GM23248 (cell line): ENCODE results near the gene FBXW8. TPM values are rescaled to one million over a fixed set of nuclear protein-coding genes. Genes with fewer than 3 reads are reported as not detected.

Experiments used
- DNase-seq: peaks from one replicate; pipeline ENCODE4 v3.0.0-alpha.2; 2015
- H2AFZ ChIP-seq: fragments of 200-600 bp; sonication (generic); 2 replicates; pipeline ENCODE4 v1.6.1; 2016; ENCODE audit warnings: antibody characterized with exemption
- H3F3A ChIP-seq: fragments of 200-600 bp; sonication (generic); 2 replicates; pipeline ENCODE4 v1.6.1; 2016; ENCODE audit warnings: mild to moderate bottlenecking, antibody characterized with exemption, mixed run types; ENCODE audit not compliant: insufficient read depth
- H3K27ac ChIP-seq: fragments of 200-600 bp; sonication (generic); 2 replicates; pipeline ENCODE4 v1.5.1; 2016; ENCODE audit warnings: mild to moderate bottlenecking
- H3K27me3 ChIP-seq: fragments of 200-600 bp; sonication (generic); replicated peaks from 2 replicates; pipeline ENCODE4 v1.6.1; 2016; ENCODE audit warnings: mild to moderate bottlenecking; ENCODE audit not compliant: insufficient read depth
- H3K36me3 ChIP-seq: fragments of 200-600 bp; sonication (generic); 2 replicates; pipeline ENCODE4 v1.6.1; 2016; ENCODE audit warnings: low read depth, mild to moderate bottlenecking
- H3K4me1 ChIP-seq: fragments of 200-600 bp; sonication (generic); 2 replicates; pipeline ENCODE4 v1.6.1; 2016; ENCODE audit warnings: mild to moderate bottlenecking; ENCODE audit not compliant: insufficient read depth
- H3K4me2 ChIP-seq: fragments of 200-600 bp; sonication (generic); one replicate; pipeline ENCODE4 v1.6.1; 2016; ENCODE audit warnings: mild to moderate bottlenecking; ENCODE audit not compliant: unreplicated experiment
- H3K4me3 ChIP-seq: fragments of 200-600 bp; sonication (generic); 2 replicates; pipeline ENCODE4 v1.5.1; 2016; ENCODE audit warnings: mild to moderate bottlenecking
- H3K79me2 ChIP-seq: fragments of 200-600 bp; sonication (generic); 2 replicates; pipeline ENCODE4 v1.6.1; 2016; ENCODE audit warnings: mild to moderate bottlenecking; ENCODE audit not compliant: insufficient read depth
- H3K9ac ChIP-seq: fragments of 200-600 bp; sonication (generic); 2 replicates; pipeline ENCODE4 v1.6.1; 2016; ENCODE audit warnings: mild to moderate bottlenecking
- H3K9me2 ChIP-seq: fragments of 200-600 bp; sonication (generic); 2 replicates; pipeline ENCODE4 v1.6.1; 2016; ENCODE audit warnings: mixed run types, mild to moderate bottlenecking, moderate library complexity; ENCODE audit not compliant: insufficient read depth
- H3K9me3 ChIP-seq: fragments of 200-600 bp; sonication (generic); one replicate; pipeline ENCODE4 v1.6.1; 2017; ENCODE audit warnings: low read depth
- H4K20me1 ChIP-seq: fragments of 200-600 bp; sonication (generic); 2 replicates; pipeline ENCODE4 v1.6.0; 2016; ENCODE audit not compliant: insufficient read depth
- EZH2 ChIP-seq: fragments of 200-600 bp; sonication (generic); IDR thresholded peaks from 2 replicates; pipeline ENCODE4 v1.6.1; 2018; ENCODE audit warnings: antibody characterized with exemption, mild to moderate bottlenecking; ENCODE audit not compliant: insufficient read depth, poor library complexity, severe bottlenecking
- EZH2phosphoT487 ChIP-seq: fragments of 200-600 bp; sonication (generic); IDR thresholded peaks from 2 replicates; pipeline ENCODE4 v1.6.1; 2018; ENCODE audit warnings: antibody characterized with exemption, moderate library complexity, mild to moderate bottlenecking, low read depth; ENCODE audit not compliant: insufficient read depth
- WGBS, 2 experiments: methylation state at CpG; one replicate each; pipeline ENCODE4 v1.1.6; 2015 to 2017; ENCODE audit warnings: low lambda C conversion rate in 2 of 2, low coverage in 1 of 2; ENCODE audit errors: missing lambda C conversion rate in 2 of 2; 5-methylcytosine and 5-hydroxymethylcytosine counted together
- in situ Hi-C: fragments of 300-500 bp; cut with MboI; formaldehyde crosslinking; loops from 2 replicates; pipeline ENCODE4 v1.15.0; 2020
- polyA plus RNA-seq: library from polyadenylated mRNA; unstranded; fragments of >200 nt; fragmentation: Nextera tagmentation; extraction: Ambion mirVana; gene quantifications from 2 replicates; pipeline ENCODE4 v1.2.1, GENCODE V29; 2016
- total RNA-seq: library from RNA; depleted of rRNA; stranded (reverse); fragments of >200 nt; shearing (Covaris generic); gene quantifications from 2 replicates; pipeline ENCODE4 v1.2.3, GENCODE V29; 2014

FBXW8 gene
- total and polyA plus RNA-seq, 2 experiments from 2014 or later = 12.7 to 23.1 TPM

DNA sequence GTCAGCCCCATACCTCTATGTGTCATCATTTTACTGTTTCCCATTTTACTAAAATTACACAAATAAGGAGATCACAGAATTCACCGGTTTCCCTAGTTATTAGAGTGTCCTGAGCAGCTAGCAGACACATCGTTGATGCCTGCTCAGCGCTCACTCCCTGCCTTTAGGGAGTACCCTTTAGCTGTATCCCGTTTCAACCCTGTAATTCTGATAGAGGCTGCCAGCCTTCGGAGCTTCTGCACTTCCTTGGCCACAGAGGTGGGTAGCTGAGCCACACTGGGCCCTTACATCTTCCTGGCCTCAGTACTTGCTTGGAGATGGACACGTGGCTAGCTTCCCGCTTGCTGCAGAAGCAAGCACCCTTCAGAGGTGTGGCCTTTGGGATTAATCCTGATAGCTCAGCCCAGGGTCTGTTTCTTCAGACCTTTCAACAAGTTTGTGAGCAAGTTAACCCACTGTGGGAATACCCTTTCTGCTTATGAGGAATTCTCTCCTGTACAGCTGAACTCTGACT is 14.3 kb upstream of the FBXW8 start:
- Histone ChIP-seq H3K4me2 (no peak overlapping the region), H3K27me3 (peaks cover 5% of the 10 kb centered on the region), H3K36me3 (no peaks in the 10 kb centered on the region), H3F3A (no peaks in the 10 kb centered on the region), H3K9me3 (no peaks in the 10 kb centered on the region), H3K79me2 (no peaks in the 10 kb centered on the region), H3K9me2 (no peaks in the 10 kb centered on the region), H3K4me3 (no peak overlapping the region), H3K27ac (no peak overlapping the region), H3K9ac (no peak overlapping the region), H4K20me1 (no peaks in the 10 kb centered on the region), H3K4me1 (no peaks in the 10 kb centered on the region), H2AFZ (no peak overlapping the region)
- WGBS, 2 experiments = 32 to 35% methylated on average over 7 of the region's 7 CpGs
- in situ Hi-C loops = no loop called here
- peak; percentile 30 for DNase-seq
- TF ChIP-seq EZH2phosphoT487 (no peak), EZH2 (no peak)

DNA sequence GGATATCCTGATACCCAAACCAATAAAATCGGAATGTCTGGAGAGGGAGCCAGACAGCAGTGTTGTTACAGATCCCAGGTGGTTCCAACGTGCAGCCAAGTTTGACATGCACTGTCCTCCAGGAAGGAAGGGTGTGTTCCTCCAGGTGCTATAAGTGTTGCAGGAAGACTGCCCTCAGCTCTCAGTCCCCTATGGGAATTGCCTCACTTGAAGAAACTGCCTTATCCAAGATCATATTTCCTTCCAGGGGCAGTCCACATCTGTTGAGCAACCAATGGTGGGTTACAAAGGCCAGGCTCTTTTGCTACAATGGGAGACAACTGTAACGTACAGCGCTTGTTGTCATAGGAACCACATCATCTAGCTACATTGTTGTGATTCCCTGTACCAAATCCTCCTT is 13.3 kb upstream of the FBXW8 start:
- 31 to 35% methylated on average over 4 of the region's 4 CpGs for WGBS, 2 experiments
- no peak overlapping the region for H2AFZ ChIP-seq
- H3K9me2 ChIP-seq = no peaks in the 10 kb centered on the region
- no peak for DNase-seq
- no peak overlapping the region for H3K9ac ChIP-seq
- in situ Hi-C loops = no loop called here
- no peaks in the 10 kb centered on the region for H3K4me1 ChIP-seq
- peaks cover 5% of the 10 kb centered on the region for H3K27me3 ChIP-seq
- H3K36me3 ChIP-seq = no peaks in the 10 kb centered on the region
- no peak overlapping the region for H3K27ac ChIP-seq
- no peaks in the 10 kb centered on the region for H3F3A ChIP-seq
- no peaks in the 10 kb centered on the region for H3K9me3 ChIP-seq
- H3K4me2 ChIP-seq = no peak overlapping the region
- H3K4me3 ChIP-seq = no peak overlapping the region
- no peaks in the 10 kb centered on the region for H4K20me1 ChIP-seq
- H3K79me2 ChIP-seq = no peaks in the 10 kb centered on the region
- no peak for TF ChIP-seq EZH2
- no peak for TF ChIP-seq EZH2phosphoT487

DNA sequence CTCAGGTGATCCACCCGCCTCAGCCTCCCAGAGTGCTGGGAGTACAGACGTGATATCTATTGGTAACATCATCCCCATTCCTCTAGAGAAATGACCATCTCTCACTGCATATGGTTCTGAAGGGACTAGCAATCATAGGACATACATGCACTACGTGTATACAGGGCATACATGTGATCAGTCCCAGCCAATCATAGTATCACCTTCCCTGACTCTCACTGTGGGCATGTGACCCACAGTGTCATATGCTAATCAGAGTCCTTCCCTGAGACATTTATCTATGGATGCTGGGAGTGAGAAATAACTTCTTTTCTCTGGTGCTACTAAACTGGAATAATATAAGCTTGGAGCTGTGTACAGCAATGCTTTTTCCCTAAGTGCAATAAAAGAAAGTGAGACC is 12.1 kb upstream of the FBXW8 start:
- Histone ChIP-seq H3K9me2 (no peaks in the 10 kb centered on the region), H3K9me3 (no peaks in the 10 kb centered on the region), H3K36me3 (no peaks in the 10 kb centered on the region), H3K27me3 (peaks cover 5% of the 10 kb centered on the region), H3F3A (no peaks in the 10 kb centered on the region), H4K20me1 (no peaks in the 10 kb centered on the region), H3K9ac (no peak overlapping the region), H2AFZ (no peak overlapping the region), H3K4me3 (no peak overlapping the region), H3K4me2 (no peak overlapping the region), H3K79me2 (no peaks in the 10 kb centered on the region), H3K27ac (no peak overlapping the region), H3K4me1 (no peaks in the 10 kb centered on the region)
- no peak for DNase-seq
- in situ Hi-C loops = no loop called here
- TF ChIP-seq EZH2phosphoT487 (no peak), EZH2 (no peak)
- 17 to 20% methylated on average over 3 of the region's 3 CpGs for WGBS, 2 experiments

DNA sequence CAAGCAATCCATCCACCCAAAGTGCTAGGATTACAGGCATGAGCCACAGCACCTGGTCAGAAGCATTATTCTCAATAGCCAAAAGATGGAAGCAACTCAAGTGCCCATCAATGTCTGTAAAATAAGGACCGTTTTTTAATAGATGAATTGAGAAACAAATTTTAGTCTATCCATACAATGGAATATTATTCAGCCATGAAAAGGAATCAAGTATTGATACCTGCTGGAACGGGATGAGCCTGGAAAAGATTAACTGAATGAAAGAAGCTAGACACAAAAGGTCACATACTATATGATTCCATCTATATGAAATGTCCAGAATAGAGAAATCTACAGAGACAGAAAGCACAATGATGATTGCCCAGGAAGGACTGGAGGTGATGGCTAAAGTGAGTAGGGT is 9.1 kb upstream of the FBXW8 start:
- no peak overlapping the region for H3K9ac ChIP-seq
- no peaks in the 10 kb centered on the region for H4K20me1 ChIP-seq
- H3K79me2 ChIP-seq = no peaks in the 10 kb centered on the region
- H3K27me3 ChIP-seq = peaks cover 5% of the 10 kb centered on the region
- no peak overlapping the region for H3K4me2 ChIP-seq
- H3K9me2 ChIP-seq = no peaks in the 10 kb centered on the region
- DNase-seq = no peak
- H2AFZ ChIP-seq = no peak overlapping the region
- TF ChIP-seq EZH2phosphoT487 (no peak), EZH2 (no peak)
- H3K4me3 ChIP-seq = no peak overlapping the region
- no peak overlapping the region for H3K27ac ChIP-seq
- H3K9me3 ChIP-seq = no peaks in the 10 kb centered on the region
- H3K36me3 ChIP-seq = no peaks in the 10 kb centered on the region
- no peaks in the 10 kb centered on the region for H3F3A ChIP-seq
- 51 to 65% methylated on average over 2 of the region's 2 CpGs for WGBS, 2 experiments
- no peaks in the 10 kb centered on the region for H3K4me1 ChIP-seq
- in situ Hi-C loops = no loop called here

DNA sequence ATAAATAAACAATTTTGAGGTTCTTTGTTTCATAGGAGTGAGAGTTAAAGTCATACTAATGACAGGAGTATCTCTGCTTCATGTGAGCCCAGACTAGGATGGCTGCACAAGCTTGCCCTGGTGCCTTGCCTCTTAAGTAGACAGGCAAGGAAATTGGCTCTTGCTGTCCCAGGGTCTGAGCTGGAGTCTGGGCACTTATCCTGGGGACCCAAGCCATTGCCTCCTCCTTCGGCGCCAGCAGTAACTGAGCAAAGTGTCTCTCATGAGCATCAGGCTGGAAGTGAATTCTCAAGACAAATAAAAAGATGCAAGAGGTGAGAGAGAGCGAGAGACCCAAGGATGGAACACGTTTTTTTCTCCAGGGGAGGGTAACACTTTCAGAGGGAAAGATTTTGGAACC is 6.9 kb upstream of the FBXW8 start:
- no peak overlapping the region for H3K4me3 ChIP-seq
- H3K4me2 ChIP-seq = no peak overlapping the region
- H3K36me3 ChIP-seq = no peaks in the 10 kb centered on the region
- no peaks in the 10 kb centered on the region for H4K20me1 ChIP-seq
- peaks cover 1% of the 10 kb centered on the region for H3K27me3 ChIP-seq
- H3K27ac ChIP-seq = no peak overlapping the region
- no peaks in the 10 kb centered on the region for H3K4me1 ChIP-seq
- in situ Hi-C loops = no loop called here
- H3F3A ChIP-seq = no peaks in the 10 kb centered on the region
- H3K9me2 ChIP-seq = no peaks in the 10 kb centered on the region
- H3K79me2 ChIP-seq = no peaks in the 10 kb centered on the region
- H2AFZ ChIP-seq = no peak overlapping the region
- no peak overlapping the region for H3K9ac ChIP-seq
- no peak for TF ChIP-seq EZH2
- TF ChIP-seq EZH2phosphoT487 = no peak
- no peaks in the 10 kb centered on the region for H3K9me3 ChIP-seq
- no peak for DNase-seq
- 35 to 38% methylated on average over 4 of the region's 4 CpGs for WGBS, 2 experiments
